RWPE2 (cell line): Measurements from ENCODE around the gene SERINC3.

Experiments
- ATAC-seq: fragments of 200-7000 bp; cut with Tn5 transposase; 3 replicates; pipeline ENCODE4 v1.9.1; 2021; ENCODE audit warnings: low read depth
- DNase-seq: peaks from one replicate; pipeline ENCODE4 v3.0.0-alpha.2; 2020; ENCODE audit warnings: low spot score
- H3K27ac ChIP-seq: fragments of 450-650 bp; 2 replicates; pipeline ENCODE4 v1.5.1; 2017; ENCODE audit warnings: mild to moderate bottlenecking; ENCODE audit not compliant: poor library complexity, severe bottlenecking
- H3K27me3 ChIP-seq: fragments of 250-450 bp; sonication (Bioruptor Pico); 2 replicates; pipeline ENCODE4 v1.5.1; 2021; ENCODE audit warnings: mild to moderate bottlenecking, moderate library complexity; ENCODE audit not compliant: insufficient read depth, poor library complexity, severe bottlenecking
- H3K36me3 ChIP-seq: fragments of 250-450 bp; sonication (Bioruptor Pico); 2 replicates; pipeline ENCODE4 v1.5.1; 2020; ENCODE audit warnings: low read depth, mild to moderate bottlenecking, moderate library complexity
- H3K4me1 ChIP-seq: fragments of 250-450 bp; sonication (Bioruptor Pico); 2 replicates; pipeline ENCODE4 v1.5.1; 2021; ENCODE audit warnings: mild to moderate bottlenecking, moderate library complexity; ENCODE audit not compliant: insufficient read depth, poor library complexity, severe bottlenecking
- H3K4me3 ChIP-seq: fragments of 250-450 bp; sonication (Bioruptor Pico); 2 replicates; pipeline ENCODE4 v1.5.1; 2021; ENCODE audit warnings: mild to moderate bottlenecking, moderate library complexity; ENCODE audit not compliant: severe bottlenecking
- H3K9me3 ChIP-seq: fragments of 250-450 bp; sonication (Bioruptor Pico); 2 replicates; pipeline ENCODE4 v1.5.1; 2021; ENCODE audit warnings: mild to moderate bottlenecking, moderate library complexity; ENCODE audit not compliant: severe bottlenecking
- CTCF ChIP-seq: fragments of 450-650 bp; IDR thresholded peaks from one replicate; pipeline ENCODE4 v1.5.1; 2017; ENCODE audit warnings: mild to moderate bottlenecking, moderate library complexity; ENCODE audit not compliant: poor library complexity, severe bottlenecking

The SERINC3 gene

GRCh38 chr20:44513871-44514270 is 8.0 kb downstream of the SERINC3 start:
- ATAC-seq, result no peak
- no peak for TF ChIP-seq CTCF
- H3K9me3 ChIP-seq, result no peaks in the 10 kb centered on the region
- no peaks in the 10 kb centered on the region for H3K27me3 ChIP-seq
- DNase-seq, result no peak
- peaks cover 74% of the 10 kb centered on the region for H3K36me3 ChIP-seq
- no peak overlapping the region for H3K27ac ChIP-seq
- H3K4me3 ChIP-seq, result no peak overlapping the region
- H3K4me1 ChIP-seq, result no peaks in the 10 kb centered on the region

- H3K27me3 ChIP-seq, result no peaks in the 10 kb centered on the region
- DNase-seq, result no peak
- no peak overlapping the region for H3K4me3 ChIP-seq
- no peak overlapping the region for H3K27ac ChIP-seq
- H3K9me3 ChIP-seq, result no peaks in the 10 kb centered on the region
- H3K4me1 ChIP-seq, result no peaks in the 10 kb centered on the region
- no peak for TF ChIP-seq CTCF
- ATAC-seq, result no peak
- H3K36me3 ChIP-seq, result peaks cover 98% of the 10 kb centered on the region
Observed at GRCh38 chr20:44509762-44510161, 12.1 kb downstream of the SERINC3 start.

GRCh38 chr20:44504402-44505307 is 17.2 kb downstream of the SERINC3 start:
- H3K27me3 ChIP-seq, result no peaks in the 10 kb centered on the region
- no peak overlapping the region for H3K4me3 ChIP-seq
- H3K27ac ChIP-seq, result no peak overlapping the region
- no peaks in the 10 kb centered on the region for H3K4me1 ChIP-seq
- no peak for TF ChIP-seq CTCF
- DNase-seq, result no peak
- no peak for ATAC-seq
- no peaks in the 10 kb centered on the region for H3K9me3 ChIP-seq
- H3K36me3 ChIP-seq, result peaks cover 98% of the 10 kb centered on the region

GRCh38 chr20:44502968-44503367 is 18.9 kb downstream of the SERINC3 start:
- Histone ChIP-seq H3K4me1 (peaks cover 1% of the 10 kb centered on the region), H3K27ac (no peak overlapping the region), H3K9me3 (no peaks in the 10 kb centered on the region), H3K4me3 (no peak overlapping the region), H3K36me3 (peaks cover 96% of the 10 kb centered on the region), H3K27me3 (no peaks in the 10 kb centered on the region)
- DNase-seq, result no peak
- ATAC-seq, result no peak
- no peak for TF ChIP-seq CTCF

- DNase-seq, result no peak
- Histone ChIP-seq H3K36me3 (peaks cover 89% of the 10 kb centered on the region), H3K27ac (no peak overlapping the region), H3K27me3 (no peaks in the 10 kb centered on the region), H3K4me1 (peaks cover 17% of the 10 kb centered on the region), H3K9me3 (no peaks in the 10 kb centered on the region), H3K4me3 (no peak overlapping the region)
- ATAC-seq, result no peak
- no peak for TF ChIP-seq CTCF
Observed at GRCh38 chr20:44501448-44501847, 20.4 kb downstream of the SERINC3 start.
